ENCODE measurements around the gene PTBP1. TPM values are rescaled to one million over a fixed set of nuclear protein-coding genes. Genes with fewer than 3 reads are reported as not detected.
A peak's percentile ranks its signal among the peaks of the same experiment; 100 is the strongest.

PTBP1 gene
- total RNA-seq, 1 experiment from 2014 or later, result 712 TPM

GRCh38 chr19:810077-810855 lies 13.0 kb downstream of the PTBP1 start:
- no peak overlapping the region for H2BK12ac ChIP-seq (ENCODE audit: insufficient read length, low read depth, low read length)
- no peaks in the 10 kb centered on the region for H3K79me2 ChIP-seq (ENCODE audit: insufficient read depth, low read length)
- no CpG with 5 or more reads among the region's 30 CpGs for WGBS (ENCODE audit: extremely low coverage, insufficient read length, low lambda C conversion rate)
- H2BK120ac ChIP-seq (ENCODE audit: low read depth, low read length, poor library complexity, severe bottlenecking), result no peak overlapping the region
- no peak overlapping the region for H2BK15ac ChIP-seq (ENCODE audit: low read depth, low read length)
- no peak overlapping the region for H3K18ac ChIP-seq (ENCODE audit: insufficient read length, low read depth, low read length)
- no peak overlapping the region for H3K4ac ChIP-seq (ENCODE audit: low read depth, low read length)
- no peak overlapping the region for H3K14ac ChIP-seq (ENCODE audit: insufficient read depth, low read length)
- no peak overlapping the region for H2BK20ac ChIP-seq (ENCODE audit: low read depth, low read length, poor library complexity, severe bottlenecking)
- Mint-ChIP-seq H3K9me3 (no peaks in the 10 kb centered on the region; a peak in 1 of 5 replicates), H3K27me3 (ENCODE audit: low read depth) (peaks cover 3% of the 10 kb centered on the region; the same call in 1 of the 2 replicates), H3K36me3 (ENCODE audit: insufficient read depth in 1 of 3, low read depth in 3 of 3) (peaks cover 36 to 63% (median 62%) of the 10 kb centered on the region in 3 experiments), H3K4me1 (0 out of 4 replicates have a peak, but pooled peaks cover 0 to 3% of the 10 kb centered on the region in 2 experiments), H3K27ac (peak overlapping the region in 1 of 3 experiments; percentile 91; a peak in 2 of 7 replicates), H3K4me3 (no peak overlapping the region)
- H3K79me1 ChIP-seq (ENCODE audit: insufficient read depth, low read depth, low read length, poor library complexity, severe bottlenecking), result peaks cover 4% of the 10 kb centered on the region
- no peak overlapping the region for H4K5ac ChIP-seq (ENCODE audit: insufficient read length, low read depth, low read length)
- H3K4me2 ChIP-seq (ENCODE audit: insufficient read depth, insufficient read length, low read length), result no peak overlapping the region
- no peaks in the 10 kb centered on the region for H3K27me3 ChIP-seq (ENCODE audit: insufficient read depth, low read length)
- H4K91ac ChIP-seq (ENCODE audit: insufficient read length, low read depth, low read length), result no peak overlapping the region
- no peak overlapping the region for H2AK5ac ChIP-seq (ENCODE audit: insufficient read length, low read length)
- no peak overlapping the region for H3K23ac ChIP-seq (ENCODE audit: insufficient read length, low read depth, low read length)
- no peaks in the 10 kb centered on the region for H3K4me1 ChIP-seq (ENCODE audit: insufficient read depth, low read length)
- H3K23me2 ChIP-seq (ENCODE audit: insufficient read length, low read depth, low read length, poor library complexity, severe bottlenecking), result no peaks in the 10 kb centered on the region
- peak; percentile 39 for DNase-seq
- H3K9me3 ChIP-seq (ENCODE audit: control insufficient read depth, low read depth, low read length), result no peaks in the 10 kb centered on the region
- no peak overlapping the region for H2BK5ac ChIP-seq (ENCODE audit: insufficient read length, low read length)
- H4K20me1 ChIP-seq (ENCODE audit: control insufficient read depth, insufficient read depth, insufficient read length), result no peaks in the 10 kb centered on the region
- H3K27ac ChIP-seq (ENCODE audit: insufficient read length, low read depth, low read length), result no peak overlapping the region
- no peak for TF ChIP-seq CTCF (conservative IDR thresholded peaks at IDR 0.05)
- no peak overlapping the region for H4K8ac ChIP-seq (replicated peaks; ENCODE audit: insufficient read length, low read depth, low read length)
- no peak overlapping the region for H3K56ac ChIP-seq (ENCODE audit: insufficient read length, low read depth, low read length)
- H3K9ac ChIP-seq (ENCODE audit: extremely low read depth, insufficient read length, low read length), result no peak overlapping the region
- no peak overlapping the region for H2AFZ ChIP-seq (ENCODE audit: low read length)
- H3T11ph ChIP-seq (ENCODE audit: low read length), result no peak overlapping the region

All from H9 (cell line).